Measurements from ENCODE around the gene EEF2K. TPM values are rescaled to one million over a fixed set of nuclear protein-coding genes. Genes with fewer than 3 reads are reported as not detected.
A peak's percentile ranks its signal among the peaks of the same experiment; 100 is the strongest.
"Not testable (repeated sequence)": the region's sequence is repeated elsewhere in the genome, so short reads cannot be mapped to it uniquely, and the experiment has no call there.

EEF2K gene
- polyA plus RNA-seq, 3 donors, result 10.0 to 12.0 (median 10.5) TPM

DNA sequence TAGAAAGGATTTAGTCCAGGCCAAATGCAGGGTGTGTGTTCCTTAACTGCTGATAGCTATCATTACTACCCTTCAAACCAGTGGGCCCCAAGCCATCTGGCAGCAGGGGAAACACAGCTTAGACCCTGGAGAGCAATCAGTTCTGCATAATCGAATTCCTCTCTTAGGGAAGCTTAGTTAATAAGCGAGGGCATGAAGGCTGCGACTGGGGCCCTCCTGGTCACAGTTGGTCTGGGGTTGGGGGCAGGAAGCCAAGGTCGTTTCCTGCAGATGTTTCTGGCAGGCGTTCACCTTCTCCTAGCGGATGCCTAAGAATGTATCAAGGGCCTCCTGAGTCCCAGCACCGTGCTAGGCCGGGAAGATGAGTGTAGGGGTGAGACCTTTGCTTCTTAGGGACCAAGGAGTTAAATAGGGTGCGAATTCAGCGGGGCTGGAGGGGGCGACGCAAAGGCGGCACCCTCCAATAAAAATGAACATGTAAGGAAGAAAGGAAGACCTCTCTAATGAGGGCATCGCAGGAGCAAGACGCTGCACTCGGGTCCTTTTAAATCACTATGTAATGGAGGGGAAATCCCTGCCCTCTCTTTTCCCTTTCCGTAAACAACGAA lies 16.5 kb upstream of the EEF2K start:
- DNase-seq (ENCODE audit: low read depth in 3 of 3, low spot score in 2 of 3), result no peak

DNA sequence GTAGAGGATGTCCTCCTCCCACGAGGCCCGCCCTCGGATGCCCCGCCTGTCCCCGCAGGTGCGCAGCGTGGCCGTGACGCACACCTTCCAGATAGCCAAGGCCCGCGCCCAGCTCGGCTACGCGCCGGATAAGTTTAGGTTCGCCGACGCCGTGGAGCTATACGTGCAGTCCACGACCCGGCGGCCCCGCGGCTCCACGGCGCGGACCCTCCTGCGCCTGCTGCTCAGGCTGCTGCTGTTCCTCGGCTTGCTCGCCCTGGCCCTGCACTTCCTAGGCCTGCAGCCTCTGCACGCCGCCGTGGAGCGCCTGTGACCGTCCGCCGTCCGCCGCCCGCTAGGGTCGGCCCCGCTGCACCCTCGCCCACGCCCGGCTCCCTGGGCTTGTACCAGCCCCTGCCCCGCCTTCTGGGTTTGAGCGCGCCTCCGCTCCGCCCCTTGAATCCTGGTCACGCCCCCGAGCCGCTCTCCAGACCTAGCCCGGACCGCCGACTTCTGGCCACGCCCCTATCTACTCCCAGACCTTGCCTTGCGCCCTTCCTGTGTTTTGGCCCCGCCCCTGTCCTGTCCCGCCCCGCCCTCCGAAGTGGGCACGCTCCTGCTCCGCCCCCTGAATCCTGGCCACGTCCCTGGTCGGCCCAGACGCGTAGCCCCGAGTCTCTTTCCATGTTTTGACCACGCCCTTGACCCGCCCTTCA lies 15.8 kb upstream of the EEF2K start:
- DNase-seq (ENCODE audit: low read depth in 3 of 3, low spot score in 2 of 3), result peak in 1 of 3 donors; percentile 97

DNA sequence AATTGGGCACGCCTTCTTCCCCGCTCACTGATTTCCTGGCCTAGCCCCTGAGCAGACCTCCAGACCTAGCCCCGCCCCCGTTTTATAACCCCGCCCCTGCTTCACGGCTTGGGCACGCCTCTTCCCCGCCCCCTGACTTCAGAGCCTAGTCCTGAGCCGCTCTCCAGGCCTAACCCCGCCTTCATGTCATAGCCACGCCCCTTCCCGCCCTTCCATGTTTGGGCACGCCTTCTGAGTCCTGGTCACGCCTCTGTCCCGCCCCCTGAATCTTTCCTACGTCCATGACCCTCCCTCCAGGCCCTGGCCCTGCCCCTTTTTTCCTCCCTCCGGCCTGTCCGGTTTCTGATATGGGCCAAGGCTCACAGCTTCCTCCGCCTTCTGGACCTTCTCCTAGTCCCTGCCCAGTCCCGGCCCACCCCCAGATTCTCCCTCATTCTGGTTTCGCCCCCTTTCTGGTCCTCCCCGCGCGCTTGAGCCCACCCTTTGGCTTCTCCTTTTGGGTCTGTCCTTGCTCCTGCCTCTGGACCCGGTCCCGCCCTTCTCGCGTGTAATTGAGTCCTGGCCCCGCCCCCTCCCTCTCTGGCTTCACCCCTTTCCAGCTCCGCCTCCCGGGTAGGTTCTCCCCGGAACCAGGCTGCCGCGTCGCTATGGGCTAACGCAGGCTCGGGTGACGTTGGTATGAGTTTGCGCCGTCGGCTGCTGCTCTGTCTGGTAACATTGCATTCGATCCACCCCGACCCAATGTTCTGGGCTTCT lies 15.1 kb upstream of the EEF2K start:
- peak; percentile 99 to 100 (median 99) for DNase-seq (ENCODE audit: low read depth in 3 of 3, low spot score in 2 of 3)

DNA sequence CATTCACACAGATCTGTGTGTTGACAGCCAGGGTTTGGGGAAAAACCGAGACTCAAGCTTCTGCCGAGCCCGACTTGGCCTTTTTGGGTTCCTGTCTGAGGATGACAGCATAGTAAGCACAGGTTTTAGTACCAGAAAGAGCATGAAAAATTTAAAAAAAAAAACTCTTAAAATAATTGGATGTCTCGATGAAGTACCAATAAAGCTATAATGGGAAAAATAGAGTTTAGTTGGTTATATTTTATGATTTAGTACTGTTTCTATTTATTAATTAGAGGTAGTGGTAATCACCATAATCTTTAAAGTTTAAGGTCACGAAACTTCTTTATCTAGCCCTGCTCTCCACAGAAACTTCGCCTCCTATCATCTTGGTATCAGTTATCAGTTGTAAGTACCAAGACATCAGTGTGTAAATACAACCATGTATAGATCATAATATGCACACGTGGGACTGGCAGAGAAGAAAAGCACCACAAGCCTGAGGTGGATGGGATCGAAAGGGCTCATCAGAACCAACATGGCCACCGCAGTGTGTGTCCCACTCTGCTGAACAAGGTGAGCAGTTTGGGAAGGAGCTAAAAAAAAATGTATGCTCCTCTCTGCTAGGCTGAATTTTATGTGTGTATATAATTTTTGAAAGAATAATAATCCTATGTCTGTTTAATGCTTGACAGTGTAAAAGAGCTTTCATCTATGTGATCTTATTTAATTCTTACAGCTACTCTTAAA lies 14.4 kb upstream of the EEF2K start:
- DNase-seq (ENCODE audit: low read depth in 3 of 3, low spot score in 2 of 3), result no peak

DNA sequence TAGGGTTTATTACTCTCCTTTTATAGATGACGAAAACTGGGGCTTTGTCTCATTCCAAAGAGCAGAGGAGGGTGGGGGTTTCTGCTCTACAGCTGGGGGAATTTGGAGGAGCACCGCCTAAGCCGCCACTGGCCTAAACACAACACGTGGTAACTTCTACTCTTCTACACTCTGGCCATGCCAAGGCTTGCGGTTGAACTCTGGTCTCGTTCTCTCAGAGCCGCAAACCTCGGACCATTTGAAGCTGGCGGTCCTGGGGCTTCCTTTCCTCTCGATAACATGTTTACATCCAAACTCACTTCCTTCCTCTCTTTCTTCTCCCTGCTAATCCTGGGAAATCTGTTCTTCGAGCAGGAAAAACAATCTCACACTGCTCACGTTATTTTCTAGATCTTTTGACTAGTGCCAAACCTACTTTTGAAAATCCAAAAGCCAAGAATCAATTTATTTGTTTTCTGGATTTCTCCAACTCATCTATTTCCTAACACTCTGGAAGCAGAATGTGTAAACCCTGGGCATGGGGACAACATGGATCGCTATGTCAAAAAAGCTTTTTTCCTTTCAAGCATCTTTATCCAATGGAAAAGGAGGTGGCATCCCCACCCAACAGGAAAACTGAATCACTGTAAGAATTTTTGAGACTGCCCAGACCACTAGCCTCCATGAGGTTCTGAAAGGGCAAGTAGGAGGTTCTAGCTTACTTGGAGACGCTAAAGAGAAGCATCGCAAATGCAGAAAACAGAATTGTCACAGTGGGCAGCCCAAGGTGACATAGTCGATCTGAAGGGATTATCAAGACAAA lies 13.6 kb upstream of the EEF2K start:
- DNase-seq (ENCODE audit: low read depth in 3 of 3, low spot score in 2 of 3), result no peak

DNA sequence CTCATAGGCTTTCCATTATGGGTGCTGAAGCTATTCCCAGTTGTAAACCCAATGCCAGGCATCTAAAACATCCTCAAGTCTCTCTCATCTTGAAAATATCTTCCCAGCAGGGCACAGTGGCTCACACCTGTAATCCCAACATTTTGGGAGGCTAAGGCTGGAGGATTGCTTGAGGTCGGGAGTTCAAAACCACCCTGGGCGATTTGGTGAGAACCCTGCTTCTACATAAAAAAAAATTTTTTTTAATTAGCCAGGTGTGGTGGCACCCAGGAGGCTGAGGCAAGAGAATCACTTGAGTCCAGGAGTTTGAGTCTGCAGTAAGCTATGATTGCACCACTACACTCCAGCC lies 13.0 kb upstream of the EEF2K start:
- DNase-seq (ENCODE audit: low read depth in 3 of 3, low spot score in 2 of 3), result no peak

DNA sequence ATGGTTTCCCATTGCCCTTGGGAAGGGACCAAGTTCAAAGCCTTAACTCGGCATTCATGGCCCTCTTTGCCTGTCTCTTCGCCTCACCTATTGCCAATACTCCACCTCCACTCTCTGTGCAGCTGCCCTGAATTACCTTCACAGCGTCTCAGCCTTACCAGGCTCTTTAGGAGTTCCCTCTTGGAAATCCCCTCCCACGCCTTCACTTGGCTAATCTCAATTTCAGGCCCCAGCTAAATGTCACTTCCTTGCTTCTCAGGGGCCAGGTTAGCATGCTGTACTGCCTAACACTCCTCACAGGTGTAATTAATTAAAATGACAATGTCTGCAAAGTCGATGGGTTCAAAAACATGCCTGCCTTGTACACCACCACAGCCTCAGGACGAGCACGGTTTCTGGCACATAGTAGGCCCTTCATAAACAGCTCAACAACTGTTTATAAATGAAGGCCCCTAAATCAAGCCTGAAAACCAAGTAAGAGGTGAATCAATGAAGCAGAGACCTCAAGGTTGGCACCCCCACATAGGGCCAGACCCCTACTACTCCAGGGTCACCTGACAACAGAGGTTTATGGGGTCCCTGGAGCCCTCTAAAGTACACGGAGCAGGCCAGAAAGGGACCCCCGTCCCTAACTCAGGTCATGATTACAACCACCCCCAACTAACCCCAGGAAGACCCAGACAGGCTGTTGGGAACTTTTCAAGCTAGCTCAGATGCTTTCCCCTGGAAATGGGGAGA lies 11.2 kb upstream of the EEF2K start:
- DNase-seq (ENCODE audit: low read depth in 3 of 3, low spot score in 2 of 3), result no peak

DNA sequence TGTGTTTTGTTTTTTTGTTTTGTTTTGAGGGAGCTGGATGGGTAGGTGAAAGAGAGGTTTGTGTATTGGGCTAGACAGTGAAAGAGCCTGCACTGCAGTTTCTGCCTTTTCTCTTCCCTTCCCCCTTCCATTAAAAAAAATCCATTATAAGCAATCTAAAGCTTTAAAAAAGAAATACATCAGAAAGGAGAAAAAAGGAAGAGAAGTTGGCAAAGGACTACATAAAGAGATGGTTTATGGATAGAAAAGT lies 10.7 kb upstream of the EEF2K start:
- DNase-seq (ENCODE audit: low read depth in 3 of 3, low spot score in 2 of 3), result no peak

DNA sequence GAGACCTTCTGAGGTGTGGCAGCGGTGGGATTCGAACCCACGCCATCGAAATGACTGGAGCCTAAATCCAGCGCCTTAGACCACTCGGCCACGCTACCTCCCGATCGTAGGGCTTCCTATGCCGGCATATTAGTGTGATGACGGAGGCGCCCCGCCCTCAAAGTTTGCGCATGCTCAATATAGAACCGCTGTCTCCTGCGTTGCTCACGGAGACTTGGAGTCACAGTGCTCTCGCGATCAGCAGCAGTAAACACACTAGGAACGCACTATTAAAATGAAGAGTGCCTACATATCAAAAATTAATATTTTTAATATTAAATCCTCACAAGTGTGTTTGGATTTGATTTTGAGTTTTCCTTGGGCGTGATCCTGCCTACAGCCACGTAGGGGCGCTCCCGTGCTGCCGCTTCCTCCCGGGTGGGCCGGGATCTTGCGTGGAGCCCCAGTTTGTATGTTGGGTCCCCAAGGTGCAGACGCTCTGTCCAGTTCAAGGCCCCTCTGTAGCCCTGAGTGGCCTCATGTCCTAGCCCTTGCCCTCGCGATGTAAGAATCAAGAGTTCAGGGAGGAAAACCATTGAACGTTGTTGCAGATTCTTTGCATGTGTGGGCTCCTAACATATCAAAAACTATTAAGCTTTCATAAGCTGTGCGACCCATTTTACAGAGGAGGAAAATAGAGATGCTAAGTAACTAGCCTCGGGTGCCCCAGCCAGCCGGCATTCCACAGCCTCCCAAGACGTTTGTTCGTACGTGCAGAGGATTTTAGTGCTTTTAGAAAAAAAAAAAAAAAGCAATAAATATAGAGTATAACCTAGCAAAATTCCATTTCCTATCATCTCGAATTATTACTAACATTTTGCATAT lies 10.2 kb upstream of the EEF2K start:
- DNase-seq (ENCODE audit: low read depth in 3 of 3, low spot score in 2 of 3), result peak in 2 of 3 donors; percentile 88 to 96

DNA sequence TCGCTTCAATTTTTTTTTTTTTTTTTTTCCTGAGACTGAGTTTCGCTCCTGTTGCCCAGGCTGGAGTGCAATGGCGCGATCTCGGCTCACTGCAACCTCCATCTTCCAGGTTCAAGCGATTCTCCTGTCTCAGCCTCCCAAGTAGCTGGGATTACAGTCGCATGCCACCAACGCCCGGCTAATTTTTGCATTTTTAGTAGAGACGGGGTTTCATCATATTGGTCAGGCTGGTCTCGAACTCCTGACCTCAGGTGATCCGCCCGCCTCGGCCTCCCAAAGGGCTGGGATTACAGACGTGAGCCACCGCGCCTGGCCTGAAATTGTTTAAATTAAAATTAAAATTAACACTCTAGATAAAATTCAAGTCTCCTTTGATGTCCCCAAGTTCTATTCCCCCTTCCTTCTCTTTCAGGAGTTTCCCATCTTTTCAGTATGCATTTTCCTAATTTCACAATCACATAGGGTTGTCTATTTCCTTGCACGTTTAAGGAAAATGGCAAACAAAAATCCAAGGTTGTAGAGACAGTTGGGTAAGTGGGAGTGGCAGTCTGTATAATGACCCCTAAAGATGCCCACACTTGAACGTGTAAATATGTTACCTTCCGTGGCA lies 9.4 kb upstream of the EEF2K start:
- DNase-seq (ENCODE audit: low read depth in 3 of 3, low spot score in 2 of 3), result not testable (repeated sequence)

DNA sequence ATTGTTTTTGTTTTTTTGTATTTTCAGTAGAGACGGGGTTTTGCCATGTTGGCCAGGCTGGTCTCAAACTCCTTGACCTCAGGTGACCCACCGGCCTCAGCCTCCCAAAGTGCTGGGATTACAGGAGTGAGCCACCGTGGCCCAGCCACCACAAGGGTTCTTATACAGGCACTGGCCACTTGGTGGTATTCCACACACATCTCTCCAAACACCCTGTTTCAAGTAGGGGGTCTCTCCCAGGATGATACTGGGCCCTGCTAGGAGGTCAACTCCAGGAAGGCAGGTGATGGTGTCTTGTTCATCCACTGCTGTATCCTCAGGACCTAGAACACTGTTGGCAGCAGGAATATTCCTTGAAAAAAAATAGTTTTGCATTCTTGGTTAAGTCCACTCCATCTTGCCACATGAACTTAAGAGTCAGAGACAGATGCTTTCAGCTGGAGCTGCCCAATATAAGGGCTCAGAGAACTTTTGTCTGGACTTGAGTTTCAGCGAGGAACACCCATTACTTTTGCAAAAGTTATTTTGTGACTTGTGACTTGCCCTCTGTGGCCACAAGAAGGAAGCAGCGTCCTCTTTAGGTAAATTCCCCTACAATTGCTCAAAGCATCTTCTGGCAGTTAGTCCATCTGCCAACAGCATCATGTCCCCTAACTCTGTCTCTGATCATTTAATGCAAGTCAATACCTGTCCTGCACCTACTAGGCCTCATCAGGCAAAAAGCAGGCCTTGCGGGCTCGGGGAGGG lies 7.4 kb upstream of the EEF2K start:
- DNase-seq (ENCODE audit: low read depth in 3 of 3, low spot score in 2 of 3), result no peak

DNA sequence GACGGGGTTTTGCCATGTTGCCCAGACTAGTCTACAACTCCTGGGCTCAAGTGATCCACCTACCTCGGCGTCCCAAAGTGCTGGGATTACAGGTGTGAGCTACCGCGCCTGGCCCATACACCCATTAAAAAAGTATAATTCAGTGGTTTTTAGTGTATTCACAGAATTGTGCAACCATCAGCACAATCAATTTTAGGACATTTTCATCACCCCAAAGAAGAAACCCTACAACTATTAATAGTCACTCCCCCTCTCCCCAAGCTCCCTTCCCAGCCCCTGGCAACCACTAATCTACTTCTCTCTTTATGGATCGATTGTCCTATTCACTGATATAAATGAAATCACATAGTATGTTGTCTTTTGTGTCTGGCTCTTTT lies 3.8 kb upstream of the EEF2K start:
- no peak for DNase-seq (ENCODE audit: low read depth in 3 of 3, low spot score in 2 of 3)

DNA sequence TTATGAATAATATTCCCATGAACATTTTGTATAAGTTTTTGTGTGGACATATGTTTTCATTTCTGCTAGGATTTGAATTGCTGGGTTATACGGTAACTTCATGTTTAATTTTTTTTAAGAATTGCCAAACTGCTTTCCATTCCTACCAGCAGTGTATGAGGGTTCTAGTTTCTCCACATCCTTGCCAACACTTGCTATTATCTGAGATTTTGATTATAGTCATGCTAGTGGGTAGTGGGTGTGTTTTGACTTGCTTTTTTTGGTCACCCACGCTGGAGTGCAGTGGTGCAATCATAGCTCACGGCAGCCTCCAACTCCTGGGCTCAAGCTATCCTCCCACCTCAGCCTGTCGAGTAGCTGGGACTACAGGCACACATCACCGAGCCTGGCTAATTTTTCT lies 3.0 kb upstream of the EEF2K start:
- DNase-seq (ENCODE audit: low read depth in 3 of 3, low spot score in 2 of 3), result no peak

DNA sequence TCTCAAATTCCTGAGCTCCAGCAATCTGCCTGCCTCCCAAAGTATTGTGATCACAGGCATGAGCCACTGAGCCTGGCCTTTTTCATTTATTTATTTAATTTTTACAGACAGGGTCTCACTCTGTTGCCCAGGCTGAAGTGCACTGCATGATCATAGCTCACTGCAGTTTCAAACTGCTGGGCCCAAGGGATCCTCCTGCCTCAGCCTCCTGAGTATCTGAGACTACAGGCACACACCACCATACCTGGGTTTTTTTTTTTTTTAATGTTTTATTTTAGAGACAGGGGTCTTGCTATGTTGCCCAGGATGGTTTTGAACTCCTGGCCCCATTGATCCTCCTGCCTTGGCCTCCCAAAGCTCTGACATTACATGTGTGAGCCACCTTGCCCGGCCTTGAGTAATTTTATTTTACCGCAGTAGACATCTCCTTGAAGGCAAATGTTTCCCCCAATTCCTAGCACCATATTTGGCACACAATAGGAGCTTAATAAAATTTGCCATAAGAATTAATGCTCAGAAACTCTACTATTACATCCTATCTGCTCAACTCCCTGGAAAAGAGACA lies 1.9 kb upstream of the EEF2K start:
- DNase-seq (ENCODE audit: low read depth in 3 of 3, low spot score in 2 of 3), result no peak

DNA sequence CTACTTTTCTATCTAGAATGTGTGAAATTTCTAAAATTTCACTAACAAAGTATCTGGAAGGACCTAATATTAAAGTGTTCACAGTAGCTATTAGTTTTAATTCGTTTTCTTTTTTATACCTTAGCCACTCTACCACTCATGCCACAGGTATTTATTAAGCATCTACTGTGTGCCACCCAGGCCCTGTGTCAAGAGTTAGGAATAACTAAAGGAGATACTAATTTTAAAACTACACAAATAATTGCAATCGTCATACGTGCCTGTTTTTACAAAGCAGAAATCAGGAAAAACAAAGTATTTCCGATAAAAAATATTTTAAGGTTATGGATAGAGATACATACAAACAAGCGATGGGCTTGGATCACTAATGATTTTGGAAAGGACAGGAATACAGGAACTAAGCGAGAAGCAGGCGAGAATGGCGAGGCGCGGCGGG lies 483 bp upstream of the EEF2K start:
- no peak for DNase-seq (ENCODE audit: low read depth in 3 of 3, low spot score in 2 of 3)

DNA sequence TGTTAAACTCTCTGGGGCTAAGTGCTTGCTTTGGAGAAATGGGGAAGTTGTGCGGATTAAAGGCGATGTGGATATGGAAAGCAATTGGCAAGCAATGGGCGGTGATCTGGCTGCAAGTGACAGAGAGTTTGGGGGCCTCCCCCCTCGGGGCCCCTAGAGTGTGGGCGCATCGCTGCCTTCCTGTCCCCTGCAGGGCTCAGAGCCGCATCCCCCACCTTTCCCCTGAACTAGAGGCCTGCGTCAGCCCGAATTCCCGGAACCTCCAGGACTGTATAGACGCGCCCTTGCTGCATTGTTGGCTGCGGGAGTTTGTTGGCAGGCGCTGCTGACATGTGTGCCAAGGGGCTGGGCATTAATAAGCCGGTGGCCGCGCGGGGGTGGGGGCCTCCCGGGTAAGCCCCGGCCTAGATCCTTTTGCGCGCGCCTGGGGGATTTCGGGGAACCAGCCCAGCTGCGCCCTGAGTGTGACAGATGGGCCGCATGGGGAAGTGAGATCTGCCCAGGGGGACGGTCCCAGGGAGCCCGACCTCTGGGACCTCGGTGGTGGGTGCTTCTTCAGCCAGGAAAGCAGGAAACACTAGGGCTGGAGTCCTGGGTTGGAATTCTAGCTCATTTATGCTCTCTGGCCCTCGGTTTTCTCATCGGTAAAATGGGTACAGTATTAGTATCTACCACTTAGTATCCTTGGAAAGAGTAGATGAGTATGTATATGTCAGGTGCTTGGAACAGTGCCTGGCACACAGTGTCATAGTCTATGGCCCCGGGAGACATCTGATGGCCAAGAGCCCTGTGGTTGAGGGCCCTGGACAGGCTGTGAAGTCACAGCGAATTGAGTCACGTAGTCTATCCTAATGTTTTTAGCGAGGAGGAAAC lies 1.0 kb downstream of the EEF2K start:
- no peak for DNase-seq (ENCODE audit: low read depth in 3 of 3, low spot score in 2 of 3)
